HFFc6 (cell line): ENCODE results near the gene ZNF181. TPM values are rescaled to one million over a fixed set of nuclear protein-coding genes. Genes with fewer than 3 reads are reported as not detected.

ENCODE experiments used
- DNase-seq: peaks from one replicate; pipeline ENCODE4 v3.0.0-alpha.2; 2018
- H3K27ac Mint-ChIP-seq: 2 replicates; pipeline ENCODE4 v1.8.0; 2020; ENCODE audit warnings: mild to moderate bottlenecking, mixed read lengths
- H3K27me3 Mint-ChIP-seq: 2 replicates; pipeline ENCODE4 v1.8.0; 2021; ENCODE audit warnings: mild to moderate bottlenecking, moderate library complexity, mixed read lengths; ENCODE audit not compliant: insufficient read depth
- H3K36me3 Mint-ChIP-seq: 2 replicates; pipeline ENCODE4 v1.8.0; 2021; ENCODE audit warnings: low read depth, mixed read lengths
- H3K4me1 Mint-ChIP-seq: 2 replicates; pipeline ENCODE4 v1.8.0; 2020; ENCODE audit warnings: low read depth, mixed read lengths
- H3K4me3 Mint-ChIP-seq: 2 replicates; pipeline ENCODE4 v1.8.0; 2020; ENCODE audit warnings: mild to moderate bottlenecking, moderate library complexity, mixed read lengths
- H3K9me3 Mint-ChIP-seq: 2 replicates; pipeline ENCODE4 v1.8.0; 2020; ENCODE audit warnings: mild to moderate bottlenecking, mixed read lengths
- total RNA-seq, 6 experiments: library from RNA; stranded (reverse); fragmentation: NEBNext Ultra II Directional; extraction: Animal tissue kit (Norgen Biotek cat#: 25700); gene quantifications; 2 replicates in 1 of 6; 3 replicates in 5 of 6; pipeline ENCODE4 v1.2.3, GENCODE V29; 2021
- TF ChIP-seq, protein P1 (sequence below): fragments of 200-600 bp; sonication (generic); IDR thresholded peaks from 2 replicates; pipeline ENCODE4 v1.5.0; 2021; ENCODE audit warnings: antibody characterized with exemption, mild to moderate bottlenecking

ZNF181 gene
- total RNA-seq, 6 experiments from 2014 or later, result 3.7 to 5.6 (median 4.4) TPM

GRCh38 chr19:34732612-34733211, 1.3 kb upstream of the ZNF181 start:
- DNase-seq, result no peak
- Mint-ChIP-seq H3K4me3 (peak overlapping the region; percentile 92), H3K27ac (peak overlapping the region; percentile 91; the same call in 1 of the 2 replicates), H3K9me3 (peaks cover 16% of the 10 kb centered on the region), H3K27me3 (peaks cover 9% of the 10 kb centered on the region; the same call in 1 of the 2 replicates), H3K36me3 (peaks cover 28% of the 10 kb centered on the region), H3K4me1 (peaks cover 23% of the 10 kb centered on the region)
- TF ChIP-seq, protein P1, sequence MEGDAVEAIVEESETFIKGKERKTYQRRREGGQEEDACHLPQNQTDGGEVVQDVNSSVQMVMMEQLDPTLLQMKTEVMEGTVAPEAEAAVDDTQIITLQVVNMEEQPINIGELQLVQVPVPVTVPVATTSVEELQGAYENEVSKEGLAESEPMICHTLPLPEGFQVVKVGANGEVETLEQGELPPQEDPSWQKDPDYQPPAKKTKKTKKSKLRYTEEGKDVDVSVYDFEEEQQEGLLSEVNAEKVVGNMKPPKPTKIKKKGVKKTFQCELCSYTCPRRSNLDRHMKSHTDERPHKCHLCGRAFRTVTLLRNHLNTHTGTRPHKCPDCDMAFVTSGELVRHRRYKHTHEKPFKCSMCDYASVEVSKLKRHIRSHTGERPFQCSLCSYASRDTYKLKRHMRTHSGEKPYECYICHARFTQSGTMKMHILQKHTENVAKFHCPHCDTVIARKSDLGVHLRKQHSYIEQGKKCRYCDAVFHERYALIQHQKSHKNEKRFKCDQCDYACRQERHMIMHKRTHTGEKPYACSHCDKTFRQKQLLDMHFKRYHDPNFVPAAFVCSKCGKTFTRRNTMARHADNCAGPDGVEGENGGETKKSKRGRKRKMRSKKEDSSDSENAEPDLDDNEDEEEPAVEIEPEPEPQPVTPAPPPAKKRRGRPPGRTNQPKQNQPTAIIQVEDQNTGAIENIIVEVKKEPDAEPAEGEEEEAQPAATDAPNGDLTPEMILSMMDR, result no peak

DNA sequence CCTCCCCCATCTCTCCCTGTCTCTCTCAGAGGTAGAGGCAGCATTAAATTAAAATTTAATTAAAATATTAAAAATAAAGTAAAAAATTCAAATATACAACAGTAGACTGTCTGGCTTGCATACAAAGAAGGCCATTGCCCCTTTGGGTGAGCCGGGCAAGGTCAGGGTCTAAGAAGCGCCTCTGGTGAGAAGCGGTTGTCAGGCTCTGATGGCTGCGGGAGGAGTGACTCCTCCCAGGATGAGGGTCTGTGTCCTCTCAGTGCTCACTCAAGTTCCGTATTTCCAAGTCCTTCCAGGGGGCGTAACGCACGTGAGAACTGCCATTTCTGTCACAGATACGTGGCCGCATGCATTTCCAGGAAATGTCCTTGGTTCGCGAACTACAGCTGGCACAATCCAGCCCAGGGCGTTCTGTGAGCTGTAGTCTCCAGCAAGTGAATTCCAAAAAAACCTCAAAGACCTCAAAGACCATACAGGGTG, 737 bp upstream of the ZNF181 start:
- Mint-ChIP-seq H3K4me1 (peaks cover 23% of the 10 kb centered on the region), H3K4me3 (peak overlapping the region; percentile 92), H3K36me3 (peaks cover 34% of the 10 kb centered on the region), H3K27me3 (peaks cover 6% of the 10 kb centered on the region; the same call in 1 of the 2 replicates), H3K27ac (peak overlapping the region; percentile 91), H3K9me3 (peaks cover 21% of the 10 kb centered on the region)
- TF ChIP-seq, protein P1, result no peak
- no peak for DNase-seq

- H3K27me3 Mint-ChIP-seq, result peaks cover 3% of the 10 kb centered on the region; the same call in 1 of the 2 replicates
- H3K36me3 Mint-ChIP-seq, result peaks cover 47% of the 10 kb centered on the region
- peak overlapping the region; percentile 92 for H3K4me3 Mint-ChIP-seq
- TF ChIP-seq, protein P1, result no peak
- H3K27ac Mint-ChIP-seq, result peak overlapping the region; percentile 91
- H3K4me1 Mint-ChIP-seq, result peaks cover 23% of the 10 kb centered on the region
- peaks cover 31% of the 10 kb centered on the region for H3K9me3 Mint-ChIP-seq
- no peak for DNase-seq
These were observed 577 bp downstream of the ZNF181 start for GRCh38 chr19:34734537-34735103.

- Mint-ChIP-seq H3K36me3 (peaks cover 54% of the 10 kb centered on the region), H3K4me1 (no peaks in the 10 kb centered on the region), H3K27ac (no peak overlapping the region), H3K27me3 (peaks cover 3% of the 10 kb centered on the region; the same call in 1 of the 2 replicates), H3K9me3 (peaks cover 65% of the 10 kb centered on the region), H3K4me3 (no peak overlapping the region)
- no peak for DNase-seq
- TF ChIP-seq, protein P1, result no peak
These were observed 11.1 kb downstream of the ZNF181 start for GRCh38 chr19:34744896-34745690.

- DNase-seq, result no peak
- Mint-ChIP-seq H3K9me3 (peaks cover 94% of the 10 kb centered on the region), H3K4me3 (no peak overlapping the region), H3K27ac (no peak overlapping the region), H3K27me3 (no peaks in the 10 kb centered on the region), H3K36me3 (peaks cover 68% of the 10 kb centered on the region), H3K4me1 (no peaks in the 10 kb centered on the region)
- TF ChIP-seq, protein P1, result no peak
These were observed 23.4 kb downstream of the ZNF181 start for GRCh38 chr19:34757441-34757840.
